ENCODE data around the gene SPDEF. TPM values are rescaled to one million over a fixed set of nuclear protein-coding genes. Genes with fewer than 3 reads are reported as not detected.

SPDEF gene
- total and polyA plus RNA-seq, 4 donors: 2.6 to 11.8 (median 7.1) TPM

- no peak overlapping the region for H3K4me3 ChIP-seq
- no peak for DNase-seq
- TF ChIP-seq CTCF (IDR thresholded peaks at IDR 0.05; ENCODE audit: control extremely low read depth, extremely low read depth): no peak
- peaks cover 0 to 2% (median 0%) of the 10 kb centered on the region in 3 donors for H3K27me3 ChIP-seq (ENCODE audit: control insufficient read depth in 3 of 3, insufficient read depth in 3 of 3, low read length in 2 of 3)
- no peaks in the 10 kb centered on the region for H3K36me3 ChIP-seq (ENCODE audit: control insufficient read depth in 4 of 4, insufficient read depth in 4 of 4, low read length in 4 of 4)
- no peak overlapping the region for H3K27ac ChIP-seq (ENCODE audit: low read depth in 1 of 2, low read length in 1 of 2)
- no peaks in the 10 kb centered on the region for H3K9me3 ChIP-seq (ENCODE audit: control insufficient read depth in 4 of 4, insufficient read depth in 3 of 4, low read length in 3 of 4)
- 81 to 85% methylated on average over 14 of the region's 14 CpGs for WGBS, 2 donors
- H3K4me1 ChIP-seq (ENCODE audit: control insufficient read depth in 5 of 5, insufficient read depth in 5 of 5, low read length in 5 of 5): no peaks in the 10 kb centered on the region
- ATAC-seq (ENCODE audit: insufficient read depth, low FRiP score): no peak
- H3K9ac ChIP-seq (ENCODE audit: insufficient read depth in 1 of 2, low read length in 2 of 2): no peak overlapping the region
Measured at GRCh38 chr6:34566830-34567546, 10.9 kb upstream of the SPDEF start.

- DNase-seq (no peak), ATAC-seq (ENCODE audit: insufficient read depth, low FRiP score) (no peak)
- TF ChIP-seq CTCF (IDR thresholded peaks at IDR 0.05; ENCODE audit: control extremely low read depth, extremely low read depth): no peak
- no peak overlapping the region for H3K9ac ChIP-seq (ENCODE audit: insufficient read depth in 1 of 2, low read length in 2 of 2)
- H3K27me3 ChIP-seq (ENCODE audit: control insufficient read depth in 3 of 3, insufficient read depth in 3 of 3, low read length in 2 of 3): peaks cover 0 to 2% (median 0%) of the 10 kb centered on the region in 3 donors
- no peak overlapping the region for H3K27ac ChIP-seq (ENCODE audit: low read depth in 1 of 2, low read length in 1 of 2)
- no peaks in the 10 kb centered on the region for H3K36me3 ChIP-seq (ENCODE audit: control insufficient read depth in 4 of 4, insufficient read depth in 4 of 4, low read length in 4 of 4)
- H3K9me3 ChIP-seq (ENCODE audit: control insufficient read depth in 4 of 4, insufficient read depth in 3 of 4, low read length in 3 of 4): peaks cover 0 to under 1% (median 0%) of the 10 kb centered on the region in 4 donors
- WGBS, 2 donors: 59 to 60% methylated on average over 5 of the region's 5 CpGs
- H3K4me3 ChIP-seq: no peak overlapping the region
- peaks cover 0 to 1% (median 0%) of the 10 kb centered on the region in 5 donors for H3K4me1 ChIP-seq (ENCODE audit: control insufficient read depth in 5 of 5, insufficient read depth in 5 of 5, low read length in 5 of 5)
Measured at GRCh38 chr6:34565722-34566137, 9.6 kb upstream of the SPDEF start.

GRCh38 chr6:34564181-34564580, 8.1 kb upstream of the SPDEF start:
- Histone ChIP-seq H3K9ac (ENCODE audit: insufficient read depth in 1 of 2, low read length in 2 of 2) (no peak overlapping the region), H3K27me3 (ENCODE audit: control insufficient read depth in 3 of 3, insufficient read depth in 3 of 3, low read length in 2 of 3) (peaks cover 0 to 2% (median 0%) of the 10 kb centered on the region in 3 donors), H3K4me1 (ENCODE audit: control insufficient read depth in 5 of 5, insufficient read depth in 5 of 5, low read length in 5 of 5) (peaks cover 0 to 8% (median 0%) of the 10 kb centered on the region in 5 donors), H3K9me3 (ENCODE audit: control insufficient read depth in 4 of 4, insufficient read depth in 3 of 4, low read length in 3 of 4) (peaks cover 0 to 3% (median 0%) of the 10 kb centered on the region in 4 donors), H3K4me3 (no peak overlapping the region), H3K27ac (ENCODE audit: low read depth in 1 of 2, low read length in 1 of 2) (no peak overlapping the region), H3K36me3 (ENCODE audit: control insufficient read depth in 4 of 4, insufficient read depth in 4 of 4, low read length in 4 of 4) (no peaks in the 10 kb centered on the region)
- 93 to 94% methylated on average over 5 of the region's 5 CpGs for WGBS, 2 donors
- TF ChIP-seq CTCF (IDR thresholded peaks at IDR 0.05; ENCODE audit: control extremely low read depth, extremely low read depth): no peak
- DNase-seq (no peak), ATAC-seq (ENCODE audit: insufficient read depth, low FRiP score) (no peak)
